Neuronal stem cell (in vitro differentiated cells): ENCODE results near the gene ZNF544.

Experiments used
- DNase-seq: peaks from one replicate; pipeline ENCODE4 v3.0.0-alpha.2; 2013; ENCODE audit warnings: low spot score
- H2AFZ ChIP-seq: one replicate; pipeline ENCODE4 v1.6.1; 2013; ENCODE audit warnings: mild to moderate bottlenecking, low read length, inconsistent platforms
- H2AK5ac ChIP-seq: 2 replicates; pipeline ENCODE4 v1.6.1; 2013; ENCODE audit warnings: low read depth, mild to moderate bottlenecking, inconsistent platforms, low read length, moderate library complexity, mixed read lengths
- H2BK120ac ChIP-seq: 2 replicates; pipeline ENCODE4 v1.6.1; 2013; ENCODE audit warnings: low read depth, mild to moderate bottlenecking, inconsistent platforms, low read length, moderate library complexity, mixed read lengths
- H2BK12ac ChIP-seq: one replicate; pipeline ENCODE4 v1.6.1; 2013; ENCODE audit warnings: low read length, inconsistent platforms
- H2BK15ac ChIP-seq: 2 replicates; pipeline ENCODE4 v1.6.1; 2013; ENCODE audit warnings: mild to moderate bottlenecking, low read length, inconsistent platforms, mixed read lengths
- H2BK5ac ChIP-seq: one replicate; pipeline ENCODE4 v1.6.1; 2013; ENCODE audit warnings: inconsistent platforms, mild to moderate bottlenecking, low read length, moderate library complexity
- H3K14ac ChIP-seq: one replicate; pipeline ENCODE4 v1.6.1; 2013; ENCODE audit warnings: low read length, inconsistent platforms
- H3K18ac ChIP-seq: 2 replicates; pipeline ENCODE4 v1.6.1; 2013; ENCODE audit warnings: low read length, inconsistent platforms
- H3K23ac ChIP-seq: 2 replicates; pipeline ENCODE4 v1.6.1; 2013; ENCODE audit warnings: low read depth, mild to moderate bottlenecking, mixed read lengths, low read length, inconsistent platforms; ENCODE audit not compliant: poor library complexity
- H3K27ac ChIP-seq: replicated peaks from 3 replicates; pipeline ENCODE4 v1.5.1; 2013; ENCODE audit warnings: low read length, inconsistent platforms
- H3K27me3 ChIP-seq, 3 experiments: 2 replicates each; pipeline ENCODE4 v1.6.1; 2013; ENCODE audit warnings: low read length in 3 of 3, mild to moderate bottlenecking in 2 of 3, inconsistent platforms in 1 of 3, low read depth in 1 of 3, mixed read lengths in 1 of 3, moderate library complexity in 1 of 3; ENCODE audit not compliant: control insufficient read depth in 3 of 3, insufficient read depth in 3 of 3
- H3K36me3 ChIP-seq, 2 donors: replicated peaks in 1 of 2; 2 replicates each; pipeline ENCODE4 v1.6.1; 2013; ENCODE audit warnings: low read length in 2 of 2; ENCODE audit not compliant: control insufficient read depth in 2 of 2, insufficient read depth in 2 of 2
- H3K4ac ChIP-seq: 2 replicates; pipeline ENCODE4 v1.6.1; 2013; ENCODE audit warnings: inconsistent platforms, mild to moderate bottlenecking, low read length, moderate library complexity
- H3K4me1 ChIP-seq, 2 donors: 1 replicate in 1 of 2; 2 replicates in 1 of 2; pipeline ENCODE4 v1.6.1; 2013; ENCODE audit warnings: low read length in 2 of 2, low read depth in 1 of 2; ENCODE audit not compliant: control insufficient read depth in 2 of 2, insufficient read depth in 1 of 2
- H3K4me2 ChIP-seq: one replicate; pipeline ENCODE4 v1.6.1; 2013; ENCODE audit warnings: mild to moderate bottlenecking, low read length, inconsistent platforms; ENCODE audit not compliant: insufficient read depth, poor library complexity, severe bottlenecking
- H3K4me3 ChIP-seq, 2 donors: 2 replicates each; pipeline ENCODE4 v1.5.1; 2013; ENCODE audit warnings: low read length in 2 of 2, mild to moderate bottlenecking in 2 of 2, inconsistent platforms in 1 of 2, moderate library complexity in 1 of 2
- H3K79me1 ChIP-seq: one replicate; pipeline ENCODE4 v1.6.1; 2013; ENCODE audit warnings: low read depth, mild to moderate bottlenecking, inconsistent platforms, low read length, moderate library complexity
- H3K9ac ChIP-seq: one replicate; pipeline ENCODE4 v1.6.1; 2013; ENCODE audit warnings: mild to moderate bottlenecking, low read depth, low read length, inconsistent platforms; ENCODE audit not compliant: poor library complexity
- H3K9me3 ChIP-seq, 2 donors: replicated peaks in 1 of 2; 2 replicates each; pipeline versions ENCODE3 to v1.6.1; 2013; ENCODE audit warnings: low read length in 2 of 2, mild to moderate bottlenecking in 2 of 2, inconsistent platforms in 1 of 2, low read depth in 1 of 2, mixed read lengths in 1 of 2, moderate library complexity in 1 of 2; ENCODE audit not compliant: control insufficient read depth in 2 of 2, insufficient read depth in 1 of 2
- H4K8ac ChIP-seq: one replicate; pipeline ENCODE4 v1.6.1; 2013; ENCODE audit warnings: low read depth, mild to moderate bottlenecking, inconsistent platforms, low read length, moderate library complexity
- H4K91ac ChIP-seq: one replicate; pipeline ENCODE4 v1.6.1; 2013; ENCODE audit warnings: low read length, low read depth, mild to moderate bottlenecking, inconsistent platforms; ENCODE audit not compliant: poor library complexity
- WGBS, 2 donors: extraction: QIAGEN DNeasy Blood & Tissue Kit; methylation state at CpG; one replicate each; pipeline ENCODE4 v1.1.7; 2013; ENCODE audit warnings: missing lambda C conversion rate in 2 of 2, mixed read lengths in 1 of 2; ENCODE audit not compliant: insufficient read length in 2 of 2, insufficient replicate concordance in 1 of 2; ENCODE audit errors: extremely low coverage in 2 of 2; 5-methylcytosine and 5-hydroxymethylcytosine counted together

ZNF544 gene

DNA sequence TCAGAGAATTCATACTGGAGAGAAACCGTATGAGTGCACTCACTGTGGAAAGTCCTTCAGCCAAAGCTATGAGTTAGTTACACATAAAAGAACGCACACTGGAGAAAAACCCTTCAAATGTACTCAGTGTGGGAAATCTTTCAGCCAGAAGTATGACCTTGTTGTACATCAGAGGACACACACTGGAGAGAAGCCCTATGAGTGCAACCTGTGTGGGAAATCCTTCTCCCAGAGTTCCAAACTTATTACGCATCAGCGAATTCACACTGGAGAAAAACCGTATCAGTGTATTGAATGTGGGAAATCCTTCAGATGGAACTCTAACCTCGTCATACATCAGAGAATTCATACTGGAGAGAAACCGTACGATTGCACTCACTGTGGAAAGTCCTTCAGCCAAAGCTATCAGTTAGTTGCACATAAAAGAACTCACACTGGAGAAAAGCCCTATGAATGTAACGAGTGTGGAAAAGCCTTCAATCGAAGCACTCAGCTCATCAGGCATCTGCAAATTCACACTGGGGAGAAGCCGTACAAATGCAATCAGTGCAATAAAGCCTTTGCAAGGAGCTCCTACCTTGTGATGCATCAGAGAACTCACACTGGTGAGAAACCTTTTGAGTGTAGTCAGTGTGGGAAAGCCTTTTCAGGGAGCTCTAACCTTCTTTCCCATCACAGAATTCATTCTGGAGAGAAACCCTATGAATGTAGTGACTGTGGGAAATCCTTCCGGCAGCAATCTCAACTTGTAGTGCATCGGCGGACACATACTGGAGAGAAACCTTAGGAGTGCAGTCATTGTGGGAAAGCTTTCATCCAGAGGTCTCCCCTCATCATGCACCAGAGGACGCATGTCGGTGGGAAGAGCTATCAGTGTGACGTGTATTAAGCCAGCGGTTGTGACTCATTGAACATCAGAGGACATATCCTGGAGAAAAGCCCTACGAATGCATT, 33.5 kb downstream of the ZNF544 start:
- H3K79me1 ChIP-seq: no peaks in the 10 kb centered on the region
- no peak overlapping the region for H2BK5ac ChIP-seq
- WGBS, 2 donors: no CpG with 5 or more reads among the region's 19 CpGs
- H2BK15ac ChIP-seq: no peak overlapping the region
- H2BK12ac ChIP-seq: no peak overlapping the region
- no peak overlapping the region for H2AFZ ChIP-seq
- no peak overlapping the region for H2AK5ac ChIP-seq
- H3K9me3 ChIP-seq: peaks cover 78 to 100% of the 10 kb centered on the region in 2 donors
- H3K23ac ChIP-seq: no peak overlapping the region
- DNase-seq: no peak
- H3K14ac ChIP-seq: no peak overlapping the region
- H2BK120ac ChIP-seq: no peak overlapping the region
- no peak overlapping the region for H3K4ac ChIP-seq
- H3K36me3 ChIP-seq: peaks cover 69 to 96% of the 10 kb centered on the region in 2 donors
- H3K9ac ChIP-seq: no peak overlapping the region
- H4K91ac ChIP-seq: no peak overlapping the region
- H3K4me1 ChIP-seq: no peaks in the 10 kb centered on the region
- no peak overlapping the region for H3K18ac ChIP-seq
- H4K8ac ChIP-seq: no peak overlapping the region
- no peak overlapping the region for H3K27ac ChIP-seq
- H3K4me3 ChIP-seq: no peak overlapping the region
- H3K4me2 ChIP-seq: no peak overlapping the region
- no peaks in the 10 kb centered on the region for H3K27me3 ChIP-seq

DNA sequence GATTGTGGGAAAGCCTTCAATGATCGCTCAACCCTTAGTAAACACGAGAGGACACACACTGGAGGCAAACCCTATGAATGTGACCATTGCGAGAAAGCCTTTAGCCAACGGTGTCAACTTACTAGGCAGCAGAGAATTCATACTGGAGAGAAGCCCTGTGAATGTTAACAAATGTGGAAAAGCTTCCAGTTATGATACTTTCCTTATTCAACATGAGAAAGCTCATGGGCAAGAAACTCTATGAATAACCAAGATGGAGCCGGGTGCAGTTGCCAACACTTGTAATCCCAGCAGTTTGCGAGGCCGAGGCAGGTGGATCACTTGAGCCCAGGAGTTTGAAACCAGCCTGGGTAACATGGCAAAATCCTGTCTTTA, 34.2 kb downstream of the ZNF544 start:
- Histone ChIP-seq H2BK120ac (no peak overlapping the region), H3K9ac (no peak overlapping the region), H2BK12ac (no peak overlapping the region), H2BK15ac (no peak overlapping the region), H3K27me3 (no peaks in the 10 kb centered on the region), H3K36me3 (peaks cover 63 to 90% of the 10 kb centered on the region in 2 donors), H3K14ac (no peak overlapping the region), H4K8ac (no peak overlapping the region), H3K4me1 (no peaks in the 10 kb centered on the region), H3K4me2 (no peak overlapping the region), H3K23ac (no peak overlapping the region), H3K4me3 (no peak overlapping the region), H3K18ac (no peak overlapping the region), H2AK5ac (no peak overlapping the region), H4K91ac (no peak overlapping the region), H3K27ac (no peak overlapping the region), H3K4ac (no peak overlapping the region), H2AFZ (no peak overlapping the region), H2BK5ac (no peak overlapping the region), H3K79me1 (no peaks in the 10 kb centered on the region), H3K9me3 (peaks cover 72 to 94% of the 10 kb centered on the region in 2 donors)
- DNase-seq: no peak
- WGBS, 2 donors: no CpG with 5 or more reads among the region's 7 CpGs

DNA sequence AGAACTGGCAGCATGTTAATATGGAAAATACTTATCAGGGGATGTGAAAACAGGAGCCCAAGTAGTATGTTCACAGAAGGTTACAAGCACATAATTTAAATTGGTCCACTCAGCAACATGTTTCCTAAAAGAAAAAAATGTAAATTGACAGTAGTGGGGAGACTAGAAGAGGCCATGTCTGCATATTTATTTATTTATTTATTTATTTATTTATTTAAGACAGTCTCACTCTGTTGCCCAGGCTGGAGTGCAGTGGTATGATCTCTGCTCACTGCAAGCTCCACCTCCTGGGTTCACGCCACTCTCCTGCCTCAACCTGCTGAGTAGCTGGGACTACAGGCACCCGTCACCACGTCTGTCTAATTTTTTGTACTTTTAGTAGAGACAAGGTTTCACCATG, 36.4 kb downstream of the ZNF544 start:
- H3K4ac ChIP-seq: no peak overlapping the region
- no peak overlapping the region for H2AK5ac ChIP-seq
- H3K4me1 ChIP-seq: no peaks in the 10 kb centered on the region
- no peak overlapping the region for H2BK15ac ChIP-seq
- no peak overlapping the region for H2AFZ ChIP-seq
- no peak overlapping the region for H2BK5ac ChIP-seq
- no peak overlapping the region for H3K9ac ChIP-seq
- DNase-seq: no peak
- peaks cover 51 to 74% of the 10 kb centered on the region in 2 donors for H3K36me3 ChIP-seq
- peaks cover 58 to 91% of the 10 kb centered on the region in 2 donors for H3K9me3 ChIP-seq
- no peak overlapping the region for H3K14ac ChIP-seq
- H3K4me2 ChIP-seq: no peak overlapping the region
- no peak overlapping the region for H3K23ac ChIP-seq
- no peak overlapping the region for H2BK12ac ChIP-seq
- no CpG with 5 or more reads among the region's 3 CpGs for WGBS, 2 donors
- no peak overlapping the region for H3K18ac ChIP-seq
- H4K91ac ChIP-seq: no peak overlapping the region
- no peaks in the 10 kb centered on the region for H3K79me1 ChIP-seq
- H2BK120ac ChIP-seq: no peak overlapping the region
- no peaks in the 10 kb centered on the region for H3K27me3 ChIP-seq
- no peak overlapping the region for H3K27ac ChIP-seq
- H4K8ac ChIP-seq: no peak overlapping the region
- H3K4me3 ChIP-seq: no peak overlapping the region

DNA sequence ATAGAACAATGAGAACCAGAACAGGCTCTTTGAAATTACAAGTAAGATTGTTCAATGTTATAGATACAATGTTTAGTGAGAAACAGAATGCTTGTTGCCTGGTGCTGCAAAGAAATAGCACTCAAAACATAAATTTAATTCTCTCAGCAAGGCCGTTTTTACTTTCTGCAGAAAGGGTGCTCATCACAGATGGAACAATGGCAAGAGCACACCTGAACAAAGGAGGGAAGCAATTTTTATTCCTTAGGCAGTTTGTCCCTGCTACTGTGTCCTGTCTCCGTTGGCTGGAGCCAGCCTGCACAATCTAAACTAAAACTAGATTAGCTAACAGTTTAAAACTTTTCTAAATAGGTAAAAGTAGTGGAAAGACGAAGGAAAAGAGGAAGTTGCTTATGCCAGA, 39.6 kb downstream of the ZNF544 start:
- H2AFZ ChIP-seq: no peak overlapping the region
- H3K4me1 ChIP-seq: no peaks in the 10 kb centered on the region
- H3K27me3 ChIP-seq: no peaks in the 10 kb centered on the region
- WGBS, 2 donors: no CpG with 5 or more reads among the region's 3 CpGs
- no peak overlapping the region for H3K9ac ChIP-seq
- no peak overlapping the region for H2AK5ac ChIP-seq
- H4K91ac ChIP-seq: no peak overlapping the region
- H3K36me3 ChIP-seq: peaks cover 34 to 69% of the 10 kb centered on the region in 2 donors
- H2BK5ac ChIP-seq: no peak overlapping the region
- H3K4me2 ChIP-seq: no peak overlapping the region
- H3K4ac ChIP-seq: no peak overlapping the region
- H3K14ac ChIP-seq: no peak overlapping the region
- H2BK120ac ChIP-seq: no peak overlapping the region
- no peak overlapping the region for H2BK15ac ChIP-seq
- no peak overlapping the region for H3K18ac ChIP-seq
- H3K23ac ChIP-seq: no peak overlapping the region
- no peak overlapping the region for H3K4me3 ChIP-seq
- DNase-seq: no peak
- no peak overlapping the region for H2BK12ac ChIP-seq
- H3K27ac ChIP-seq: no peak overlapping the region
- peaks cover 40 to 87% of the 10 kb centered on the region in 2 donors for H3K9me3 ChIP-seq
- no peaks in the 10 kb centered on the region for H3K79me1 ChIP-seq
- no peak overlapping the region for H4K8ac ChIP-seq
